ENCODE results near the gene CAP1. TPM values are rescaled to one million over a fixed set of nuclear protein-coding genes. Genes with fewer than 3 reads are reported as not detected.

Gene CAP1
- total and polyA plus RNA-seq, 2 of the 13 experiments (the other 11 are each of a cell fraction or from before 2014, with no cell fraction given) = 174 to 195 TPM

DNA sequence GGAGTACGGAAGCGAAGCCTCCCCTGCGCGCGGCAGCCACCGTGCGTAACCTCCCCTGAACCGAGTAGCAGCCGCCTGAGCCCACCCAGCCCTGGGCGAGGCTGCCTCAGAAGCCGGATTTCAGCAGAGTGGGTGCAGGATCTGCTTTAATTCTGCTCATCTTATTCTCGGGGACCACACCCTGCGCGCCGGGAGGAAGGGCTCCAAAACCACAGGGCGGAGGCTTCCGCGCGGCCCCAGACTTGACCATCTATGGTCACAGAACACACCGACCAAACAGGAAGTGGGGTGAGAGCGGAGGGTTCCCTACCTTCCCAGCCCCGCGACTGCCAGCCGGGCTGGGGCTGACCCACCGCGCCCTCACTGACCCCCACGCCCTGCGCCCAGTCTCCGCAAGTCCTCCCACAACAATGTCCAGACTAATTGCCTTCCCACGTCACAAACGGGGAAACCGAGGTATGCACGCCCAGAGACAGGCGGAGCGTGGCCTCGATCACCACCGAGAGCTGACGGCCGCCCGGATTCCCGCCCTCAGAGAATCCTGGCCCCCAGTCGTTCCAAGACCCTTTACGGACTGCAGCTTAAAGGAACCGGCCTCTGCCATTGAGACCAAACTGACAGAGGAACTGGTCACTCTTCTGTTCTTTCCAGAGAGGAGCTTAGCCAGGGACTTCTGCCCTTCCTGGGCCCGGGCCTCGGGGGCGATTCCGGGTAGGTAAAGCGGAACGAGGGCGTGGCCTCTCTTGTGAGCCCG, 595 bp upstream of the CAP1 start (continued):
- TF ChIP-seq IRX3 (CRISPR knock-in tag; IDR thresholded peaks at IDR 0.05; ENCODE audit: borderline replicate concordance, low read depth) (no peak; the same call in 1 of the 2 replicates), WIZ (CRISPR knock-in tag; IDR thresholded peaks at IDR 0.05) (peak; percentile 76; the same call in 1 of the 2 replicates), ZNF614 (CRISPR knock-in tag; IDR thresholded peaks at IDR 0.05; ENCODE audit: borderline replicate concordance) (0 out of 2 replicates have a peak, but pooled peaks have one; percentile 2), MED8 (CRISPR knock-in tag; IDR thresholded peaks at IDR 0.05; ENCODE audit: insufficient replicate concordance) (no peak), ZNF383 (CRISPR knock-in tag; IDR thresholded peaks at IDR 0.05; ENCODE audit: borderline replicate concordance) (no peak), CENPT (CRISPR knock-in tag; IDR thresholded peaks at IDR 0.05; ENCODE audit: low read depth) (no peak), NCOA5 (CRISPR knock-in tag; IDR thresholded peaks at IDR 0.05) (no peak), ZNF891 (CRISPR knock-in tag; IDR thresholded peaks at IDR 0.05) (peak; percentile 95), ZNF615 (CRISPR knock-in tag; IDR thresholded peaks at IDR 0.05; ENCODE audit: borderline replicate concordance) (no peak), FOXO1 (CRISPR knock-in tag; IDR thresholded peaks at IDR 0.05) (no peak), ZNF274 (CRISPR knock-in tag; IDR thresholded peaks at IDR 0.05) (no peak), CBFB (CRISPR knock-in tag; IDR thresholded peaks at IDR 0.05) (no peak), ZSCAN21 (CRISPR knock-in tag; IDR thresholded peaks at IDR 0.05; ENCODE audit: borderline replicate concordance) (no peak; the same call in 1 of the 2 replicates), ZNF510 (CRISPR knock-in tag; IDR thresholded peaks at IDR 0.05; ENCODE audit: low read depth) (no peak), SNRNP70 (IDR thresholded peaks at IDR 0.05; ENCODE audit: low read depth, low read length) (no peak)
- TF ChIP-seq, protein P1, sequence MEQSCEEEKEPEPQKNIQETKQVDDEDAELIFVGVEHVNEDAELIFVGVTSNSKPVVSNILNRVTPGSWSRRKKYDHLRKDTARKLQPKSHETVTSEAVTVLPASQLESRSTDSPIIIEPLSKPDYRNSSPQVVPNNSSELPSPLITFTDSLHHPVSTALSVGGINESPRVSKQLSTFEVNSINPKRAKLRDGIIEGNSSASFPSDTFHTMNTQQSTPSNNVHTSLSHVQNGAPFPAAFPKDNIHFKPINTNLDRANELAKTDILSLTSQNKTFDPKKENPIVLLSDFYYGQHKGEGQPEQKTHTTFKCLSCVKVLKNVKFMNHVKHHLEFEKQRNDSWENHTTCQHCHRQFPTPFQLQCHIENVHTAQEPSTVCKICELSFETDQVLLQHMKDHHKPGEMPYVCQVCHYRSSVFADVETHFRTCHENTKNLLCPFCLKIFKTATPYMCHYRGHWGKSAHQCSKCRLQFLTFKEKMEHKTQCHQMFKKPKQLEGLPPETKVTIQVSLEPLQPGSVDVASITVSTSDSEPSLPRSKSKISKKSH (CRISPR knock-in tag; IDR thresholded peaks at IDR 0.05; ENCODE audit: borderline replicate concordance) = peak; percentile 88; the same call in 1 of the 2 replicates
- TF ChIP-seq, protein P2, sequence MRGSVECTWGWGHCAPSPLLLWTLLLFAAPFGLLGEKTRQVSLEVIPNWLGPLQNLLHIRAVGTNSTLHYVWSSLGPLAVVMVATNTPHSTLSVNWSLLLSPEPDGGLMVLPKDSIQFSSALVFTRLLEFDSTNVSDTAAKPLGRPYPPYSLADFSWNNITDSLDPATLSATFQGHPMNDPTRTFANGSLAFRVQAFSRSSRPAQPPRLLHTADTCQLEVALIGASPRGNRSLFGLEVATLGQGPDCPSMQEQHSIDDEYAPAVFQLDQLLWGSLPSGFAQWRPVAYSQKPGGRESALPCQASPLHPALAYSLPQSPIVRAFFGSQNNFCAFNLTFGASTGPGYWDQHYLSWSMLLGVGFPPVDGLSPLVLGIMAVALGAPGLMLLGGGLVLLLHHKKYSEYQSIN (CRISPR knock-in tag; IDR thresholded peaks at IDR 0.05; ENCODE audit: borderline replicate concordance) = no peak
- TF ChIP-seq, protein P3, sequence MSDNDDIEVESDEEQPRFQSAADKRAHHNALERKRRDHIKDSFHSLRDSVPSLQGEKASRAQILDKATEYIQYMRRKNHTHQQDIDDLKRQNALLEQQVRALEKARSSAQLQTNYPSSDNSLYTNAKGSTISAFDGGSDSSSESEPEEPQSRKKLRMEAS (IDR thresholded peaks at IDR 0.05) = peak; percentile 41; the same call in 1 of the 2 replicates
- TF ChIP-seq, protein P4, sequence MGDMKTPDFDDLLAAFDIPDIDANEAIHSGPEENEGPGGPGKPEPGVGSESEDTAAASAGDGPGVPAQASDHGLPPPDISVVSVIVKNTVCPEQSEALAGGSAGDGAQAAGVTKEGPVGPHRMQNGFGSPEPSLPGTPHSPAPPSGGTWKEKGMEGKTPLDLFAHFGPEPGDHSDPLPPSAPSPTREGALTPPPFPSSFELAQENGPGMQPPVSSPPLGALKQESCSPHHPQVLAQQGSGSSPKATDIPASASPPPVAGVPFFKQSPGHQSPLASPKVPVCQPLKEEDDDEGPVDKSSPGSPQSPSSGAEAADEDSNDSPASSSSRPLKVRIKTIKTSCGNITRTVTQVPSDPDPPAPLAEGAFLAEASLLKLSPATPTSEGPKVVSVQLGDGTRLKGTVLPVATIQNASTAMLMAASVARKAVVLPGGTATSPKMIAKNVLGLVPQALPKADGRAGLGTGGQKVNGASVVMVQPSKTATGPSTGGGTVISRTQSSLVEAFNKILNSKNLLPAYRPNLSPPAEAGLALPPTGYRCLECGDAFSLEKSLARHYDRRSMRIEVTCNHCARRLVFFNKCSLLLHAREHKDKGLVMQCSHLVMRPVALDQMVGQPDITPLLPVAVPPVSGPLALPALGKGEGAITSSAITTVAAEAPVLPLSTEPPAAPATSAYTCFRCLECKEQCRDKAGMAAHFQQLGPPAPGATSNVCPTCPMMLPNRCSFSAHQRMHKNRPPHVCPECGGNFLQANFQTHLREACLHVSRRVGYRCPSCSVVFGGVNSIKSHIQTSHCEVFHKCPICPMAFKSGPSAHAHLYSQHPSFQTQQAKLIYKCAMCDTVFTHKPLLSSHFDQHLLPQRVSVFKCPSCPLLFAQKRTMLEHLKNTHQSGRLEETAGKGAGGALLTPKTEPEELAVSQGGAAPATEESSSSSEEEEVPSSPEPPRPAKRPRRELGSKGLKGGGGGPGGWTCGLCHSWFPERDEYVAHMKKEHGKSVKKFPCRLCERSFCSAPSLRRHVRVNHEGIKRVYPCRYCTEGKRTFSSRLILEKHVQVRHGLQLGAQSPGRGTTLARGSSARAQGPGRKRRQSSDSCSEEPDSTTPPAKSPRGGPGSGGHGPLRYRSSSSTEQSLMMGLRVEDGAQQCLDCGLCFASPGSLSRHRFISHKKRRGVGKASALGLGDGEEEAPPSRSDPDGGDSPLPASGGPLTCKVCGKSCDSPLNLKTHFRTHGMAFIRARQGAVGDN (CRISPR knock-in tag; IDR thresholded peaks at IDR 0.05) = peak; percentile 88
- TF ChIP-seq, protein P5, sequence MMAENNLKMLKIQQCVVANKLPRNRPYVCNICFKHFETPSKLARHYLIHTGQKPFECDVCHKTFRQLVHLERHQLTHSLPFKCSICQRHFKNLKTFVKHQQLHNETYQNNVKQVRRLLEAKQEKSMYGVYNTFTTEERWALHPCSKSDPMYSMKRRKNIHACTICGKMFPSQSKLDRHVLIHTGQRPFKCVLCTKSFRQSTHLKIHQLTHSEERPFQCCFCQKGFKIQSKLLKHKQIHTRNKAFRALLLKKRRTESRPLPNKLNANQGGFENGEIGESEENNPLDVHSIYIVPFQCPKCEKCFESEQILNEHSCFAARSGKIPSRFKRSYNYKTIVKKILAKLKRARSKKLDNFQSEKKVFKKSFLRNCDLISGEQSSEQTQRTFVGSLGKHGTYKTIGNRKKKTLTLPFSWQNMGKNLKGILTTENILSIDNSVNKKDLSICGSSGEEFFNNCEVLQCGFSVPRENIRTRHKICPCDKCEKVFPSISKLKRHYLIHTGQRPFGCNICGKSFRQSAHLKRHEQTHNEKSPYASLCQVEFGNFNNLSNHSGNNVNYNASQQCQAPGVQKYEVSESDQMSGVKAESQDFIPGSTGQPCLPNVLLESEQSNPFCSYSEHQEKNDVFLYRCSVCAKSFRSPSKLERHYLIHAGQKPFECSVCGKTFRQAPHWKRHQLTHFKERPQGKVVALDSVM (CRISPR knock-in tag; IDR thresholded peaks at IDR 0.05) = peak; percentile 35; the same call in 1 of the 2 replicates
